GM10266 (cell line): ENCODE data around the gene RFTN2.
"Not testable (repeated sequence)": the region's sequence is repeated elsewhere in the genome, so short reads cannot be mapped to it uniquely, and the experiment has no call there.

Experiments
- DNase-seq: peaks from one replicate; pipeline ENCODE4 v3.0.0; 2012; ENCODE audit errors: extremely low spot score
- CTCF ChIP-seq: IDR thresholded peaks from 2 replicates; pipeline ENCODE4 v1.5.1; 2012; ENCODE audit warnings: mild to moderate bottlenecking, low read depth; ENCODE audit not compliant: control insufficient read depth, insufficient read depth; ENCODE audit errors: missing control alignments

The RFTN2 gene

GRCh38 chr2:197555467-197555866 lies 119.9 kb downstream of the RFTN2 start:
- no peak for DNase-seq
- no peak for TF ChIP-seq CTCF

DNA sequence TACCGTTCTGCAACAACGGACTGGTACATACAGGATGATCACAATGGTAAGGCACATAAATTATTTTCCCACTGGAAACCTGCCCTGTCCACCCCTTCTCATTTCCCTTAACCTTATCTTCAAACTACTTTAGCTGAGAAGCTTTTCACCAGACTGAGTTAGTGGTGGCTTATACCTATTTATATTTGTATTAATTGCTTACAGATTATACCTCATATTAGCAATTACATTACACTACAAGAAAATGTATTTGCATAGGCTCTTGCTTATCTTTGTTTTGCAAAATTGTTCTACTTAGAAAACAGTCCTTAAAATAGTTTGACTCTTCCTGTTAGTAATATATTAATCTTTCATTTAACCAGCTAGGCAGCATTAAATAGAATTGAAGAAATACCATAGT lies 124.1 kb downstream of the RFTN2 start:
- DNase-seq, result not testable (repeated sequence)

DNA sequence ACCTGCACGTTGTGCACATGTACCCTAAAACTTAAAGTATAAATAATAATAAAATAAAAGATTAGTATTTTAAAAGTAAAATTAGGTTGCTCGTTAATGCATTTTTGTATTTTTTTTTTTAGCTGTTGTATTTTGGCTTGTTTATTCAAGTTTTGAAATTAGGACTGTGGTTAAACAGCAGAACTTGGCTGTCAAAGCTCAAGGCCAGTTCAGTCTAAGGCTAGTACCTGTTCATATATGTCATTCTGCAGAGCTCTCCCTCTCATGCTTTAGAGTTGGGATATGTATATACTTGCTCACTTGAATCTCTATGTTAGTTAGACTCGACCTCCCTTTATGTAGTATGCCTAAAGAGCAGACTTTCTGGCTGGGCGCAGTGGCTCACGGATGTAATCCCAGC lies 126.8 kb downstream of the RFTN2 start:
- TF ChIP-seq CTCF, result no peak

DNA sequence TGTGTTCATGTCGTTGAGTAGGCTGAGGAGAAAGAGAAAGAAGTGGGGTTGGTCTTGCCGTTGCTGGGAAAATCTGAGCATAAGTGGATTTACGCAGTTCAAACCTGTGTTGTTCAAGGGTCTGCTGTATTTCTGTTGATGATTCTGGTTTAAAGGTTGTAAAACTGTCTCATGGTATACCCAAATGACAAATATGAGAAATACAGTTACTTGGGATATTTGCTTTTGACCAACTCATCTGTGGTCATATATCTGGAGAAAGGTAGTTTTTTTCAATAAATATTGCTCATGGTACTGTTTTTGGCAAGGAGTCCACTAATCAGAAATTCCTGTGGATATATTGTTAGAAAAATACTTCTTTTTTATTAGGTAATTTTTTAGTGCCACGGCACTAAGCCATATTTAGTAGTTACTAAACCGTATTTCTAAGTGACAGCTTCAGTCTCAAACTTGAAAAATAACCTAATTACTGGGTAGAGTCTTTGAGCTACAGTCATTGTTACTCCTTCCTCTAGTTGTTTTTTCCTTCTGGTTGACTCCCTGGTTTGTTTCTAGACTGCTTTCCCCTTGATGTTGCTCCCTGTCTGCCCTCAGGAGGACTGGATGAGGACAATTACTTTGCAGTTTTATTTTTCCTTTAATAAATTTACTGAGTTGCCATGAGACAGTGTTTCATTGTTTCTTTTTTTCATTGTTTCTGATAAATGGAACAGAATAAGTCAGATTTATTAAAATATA lies 128.1 kb downstream of the RFTN2 start:
- no peak for DNase-seq
- TF ChIP-seq CTCF, result no peak

More for the DNA sequence above, 126.8 kb downstream of the RFTN2 start:
- DNase-seq, result no peak

DNA sequence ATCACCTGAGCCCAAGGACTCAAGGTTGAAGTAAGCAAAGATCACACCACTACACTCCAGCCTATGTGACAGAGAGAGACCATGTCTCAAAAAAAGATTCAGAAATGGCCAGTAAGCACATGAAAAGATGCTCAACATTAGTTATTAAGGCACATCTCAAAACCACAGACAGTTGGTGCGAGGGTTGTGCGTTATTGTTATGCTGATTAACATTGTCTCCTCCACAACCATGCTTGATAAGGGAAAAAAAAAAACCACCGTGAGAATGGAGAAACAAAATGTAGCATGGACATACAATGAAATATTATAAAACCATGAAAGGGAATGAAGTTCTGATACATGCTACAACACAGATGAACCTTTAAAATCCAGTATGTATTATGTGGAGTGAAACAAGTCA lies 132.2 kb downstream of the RFTN2 start:
- TF ChIP-seq CTCF, result no peak
- DNase-seq, result no peak

DNA sequence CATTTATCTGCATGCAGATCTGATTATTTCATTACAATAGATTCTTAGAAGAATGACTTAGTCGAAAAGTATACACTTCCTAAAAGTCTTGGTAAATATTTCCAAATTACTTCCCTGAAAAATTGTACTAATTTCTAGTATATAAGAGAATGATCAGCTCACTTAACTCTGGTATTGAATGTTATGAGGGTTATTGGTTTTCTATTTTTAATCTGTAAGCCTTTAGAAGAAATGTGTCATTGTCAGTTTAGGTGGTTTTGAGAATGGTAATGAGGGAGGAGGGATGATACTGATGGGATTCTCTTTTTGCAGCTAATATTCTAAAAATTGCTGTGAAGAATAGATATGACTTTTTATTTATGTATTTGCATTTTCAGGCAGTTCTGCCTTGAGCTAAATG lies 135.7 kb downstream of the RFTN2 start:
- no peak for TF ChIP-seq CTCF
- DNase-seq, result no peak

DNA sequence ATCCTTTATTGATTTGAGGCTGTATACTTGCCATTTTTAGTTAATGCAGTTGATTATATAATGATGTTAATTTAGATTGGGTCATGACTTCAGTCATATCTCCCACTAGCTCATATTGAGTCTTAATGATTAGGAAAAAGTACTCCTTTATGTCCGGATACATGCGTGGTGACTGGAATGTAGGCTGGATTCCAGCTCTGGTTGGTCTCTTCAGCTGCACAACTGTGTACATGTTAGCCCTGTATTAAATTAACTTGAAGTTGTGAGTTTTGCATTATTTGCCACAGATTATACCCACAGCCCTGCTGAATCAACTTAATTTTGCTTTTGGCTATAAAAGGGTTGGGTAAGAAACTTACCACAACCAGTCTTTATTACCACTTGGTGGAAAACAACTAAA lies 137.0 kb downstream of the RFTN2 start:
- no peak for TF ChIP-seq CTCF
- DNase-seq, result no peak
